Pancreas (tissue), 10 donors: ENCODE data around the gene RND1. TPM values are rescaled to one million over a fixed set of nuclear protein-coding genes. Genes with fewer than 3 reads are reported as not detected.

Experiments
- ATAC-seq, 4 donors: fragments of 200-7000 bp; cut with Tn5 transposase; one replicate each; pipeline versions ENCODE4 v1.8.0 to v1.9.1; 2020; ENCODE audit warnings: mild to moderate bottlenecking in 4 of 4, moderate library complexity in 4 of 4
- DNase-seq, 6 donors: peaks; one replicate each; pipeline ENCODE4 v3.0.0-alpha.2; 2020
- FAIRE-seq: peaks from 2 replicates; lab custom pipeline; 2012; peaks lifted over from hg19 to GRCh38; lab: Jason Lieb, UNC
- H3K27ac ChIP-seq, 4 donors: fragments of 200-600 bp; sonication (generic); 1 replicate in 3 of 4; 2 replicates in 1 of 4; pipeline versions ENCODE4 v1.5.0 to v1.8.0; 2020
- H3K27me3 ChIP-seq, 4 donors: fragments of 200-600 bp; one replicate each; pipeline ENCODE4 v1.8.0; 2021
- H3K36me3 ChIP-seq, 3 donors: fragments of 200-600 bp; sonication (generic) in 1 of 3; one replicate each; pipeline versions ENCODE4 v1.5.0 to v1.8.0; 2020 to 2021
- H3K4me1 ChIP-seq, 3 donors: fragments of 200-600 bp; one replicate each; pipeline ENCODE4 v1.8.0; 2021
- H3K4me3 ChIP-seq, 4 donors: fragments of 200-600 bp; sonication (generic) in 2 of 4; one replicate each; pipeline versions ENCODE4 v1.5.0 to v1.8.0; 2020 to 2021
- H3K9me3 ChIP-seq, 4 donors: fragments of 200-600 bp; one replicate each; pipeline ENCODE4 v1.8.0; 2021
- WGBS, 2 donors: extraction: QIAGEN DNeasy Blood & Tissue Kit; methylation state at CpG; one replicate each; pipeline ENCODE4 v1.1.7; 2013; 5-methylcytosine and 5-hydroxymethylcytosine counted together
- intact Hi-C, 3 donors: fragments of 100-400 bp; cut with DNase I; formaldehyde crosslinking; loops; one replicate each; pipeline versions ENCODE4 v1.11.1 to v1.14.2; 2022
- polyA plus RNA-seq, 2 donors: library from polyadenylated mRNA; stranded (reverse); fragments of 200-250 nt; gene quantifications; one replicate each; pipeline ENCODE4 v1.2.3, GENCODE V29; 2013
- total RNA-seq, 6 donors: library from RNA; stranded (reverse); fragmentation: NEBNext Ultra II Directional in 4 of 6; extraction: Animal tissue kit (Norgen Biotek cat#: 25700) in 4 of 6; gene quantifications; one replicate each; pipeline versions ENCODE4 v1.2.1 to v1.2.4, GENCODE V29; 2021 to 2023
- TF ChIP-seq, protein P1 (sequence below), 4 donors: fragments of 200-600 bp; sonication (generic) in 3 of 4; IDR thresholded peaks; one replicate each; pipeline versions ENCODE4 v1.5.0 to v1.8.0; 2021; ENCODE audit warnings: antibody characterized with exemption in 4 of 4
- donor health status: healthy with polysubstance abuse.
- donor health status: DM: no; HTN: no; CAD: no; lungs with moderate emphysema.
- donor health status: DM: no; HTN: no; CAD: no.
- donor health status: control.
- donor health status: control.
- donor health status: Bipolar disorder and iron deficiency.
- donor health status: DM: yes; HTN: yes; CAD: no.
- donor health status: DM: no; HTN: no; CAD: no.
- donor health status: DM: no; HTN: no; CAD: no.
- donor health status: DM: yes; HTN: yes; CAD: no.

Gene RND1
- total and polyA plus RNA-seq, 8 donors: 0.74 to 6.3 (median 2.1) TPM

DNA sequence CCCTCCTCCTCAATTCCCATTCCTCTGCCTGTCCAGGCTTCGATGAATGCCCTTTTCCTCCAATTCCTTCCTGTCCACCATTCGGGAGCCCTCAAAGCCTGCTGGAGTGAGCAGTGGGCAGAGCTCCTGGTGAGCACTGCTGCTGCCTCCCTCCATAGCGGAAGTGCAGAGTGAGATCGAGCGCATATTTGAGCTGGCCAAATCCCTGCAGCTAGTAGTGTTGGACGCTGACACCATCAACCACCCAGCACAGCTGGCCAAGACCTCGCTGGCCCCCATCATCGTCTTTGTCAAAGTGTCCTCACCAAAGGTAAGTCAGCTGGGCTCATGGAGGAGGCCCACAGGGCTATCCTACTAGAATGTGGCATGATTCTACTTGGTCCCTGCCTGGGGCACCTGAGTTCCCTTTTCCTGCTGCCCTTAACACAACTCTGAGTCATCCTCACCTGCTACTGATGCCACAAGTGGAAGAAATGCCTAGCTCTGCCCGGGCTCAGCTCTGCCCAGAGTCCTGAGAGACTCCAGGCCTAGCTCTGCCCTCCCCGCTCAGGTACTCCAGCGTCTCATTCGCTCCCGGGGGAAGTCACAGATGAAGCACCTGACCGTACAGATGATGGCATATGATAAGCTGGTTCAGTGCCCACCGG is 39.3 kb downstream of the RND1 start:
- no peak overlapping the region for H3K4me3 ChIP-seq
- peaks cover 0 to 20% (median 15%) of the 10 kb centered on the region in 3 donors for H3K36me3 ChIP-seq
- H3K27me3 ChIP-seq: no peaks in the 10 kb centered on the region
- WGBS, 2 donors: 79 to 85% methylated on average over 15 of the region's 15 CpGs
- DNase-seq: no peak
- no peaks in the 10 kb centered on the region for H3K4me1 ChIP-seq
- intact Hi-C loops: no loop called here
- ATAC-seq: no peak
- TF ChIP-seq, protein P1, sequence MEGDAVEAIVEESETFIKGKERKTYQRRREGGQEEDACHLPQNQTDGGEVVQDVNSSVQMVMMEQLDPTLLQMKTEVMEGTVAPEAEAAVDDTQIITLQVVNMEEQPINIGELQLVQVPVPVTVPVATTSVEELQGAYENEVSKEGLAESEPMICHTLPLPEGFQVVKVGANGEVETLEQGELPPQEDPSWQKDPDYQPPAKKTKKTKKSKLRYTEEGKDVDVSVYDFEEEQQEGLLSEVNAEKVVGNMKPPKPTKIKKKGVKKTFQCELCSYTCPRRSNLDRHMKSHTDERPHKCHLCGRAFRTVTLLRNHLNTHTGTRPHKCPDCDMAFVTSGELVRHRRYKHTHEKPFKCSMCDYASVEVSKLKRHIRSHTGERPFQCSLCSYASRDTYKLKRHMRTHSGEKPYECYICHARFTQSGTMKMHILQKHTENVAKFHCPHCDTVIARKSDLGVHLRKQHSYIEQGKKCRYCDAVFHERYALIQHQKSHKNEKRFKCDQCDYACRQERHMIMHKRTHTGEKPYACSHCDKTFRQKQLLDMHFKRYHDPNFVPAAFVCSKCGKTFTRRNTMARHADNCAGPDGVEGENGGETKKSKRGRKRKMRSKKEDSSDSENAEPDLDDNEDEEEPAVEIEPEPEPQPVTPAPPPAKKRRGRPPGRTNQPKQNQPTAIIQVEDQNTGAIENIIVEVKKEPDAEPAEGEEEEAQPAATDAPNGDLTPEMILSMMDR (IDR thresholded peaks at IDR 0.05): no peak
- H3K9me3 ChIP-seq: no peaks in the 10 kb centered on the region
- H3K27ac ChIP-seq: no peak overlapping the region
- no peak for FAIRE-seq

DNA sequence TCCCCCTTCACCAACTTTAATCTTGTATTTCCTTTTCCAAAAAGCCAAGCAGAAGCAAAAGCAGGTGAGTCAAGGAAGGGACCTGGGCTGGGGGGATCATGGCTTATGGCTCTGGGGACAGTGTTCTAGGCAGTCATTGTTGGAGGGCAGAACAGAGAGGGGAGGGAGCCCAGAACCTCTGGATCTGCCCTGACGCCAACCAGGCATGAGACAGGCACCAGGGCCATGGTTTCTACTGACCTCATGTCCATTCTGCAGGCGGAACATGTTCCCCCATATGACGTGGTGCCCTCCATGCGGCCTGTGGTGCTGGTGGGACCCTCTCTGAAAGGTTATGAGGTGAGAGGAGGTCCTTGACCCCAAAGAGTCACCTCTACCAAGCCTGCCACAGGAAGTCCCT is 40.8 kb downstream of the RND1 start:
- WGBS, 2 donors: 80 to 89% methylated on average over 4 of the region's 4 CpGs
- H3K27me3 ChIP-seq: no peaks in the 10 kb centered on the region
- intact Hi-C loops: no loop called here
- peaks cover 0 to 6% (median 3%) of the 10 kb centered on the region in 3 donors for H3K36me3 ChIP-seq
- DNase-seq (no peak), ATAC-seq (no peak), FAIRE-seq (no peak)
- TF ChIP-seq, protein P1 (IDR thresholded peaks at IDR 0.05): no peak
- no peaks in the 10 kb centered on the region for H3K9me3 ChIP-seq
- H3K27ac ChIP-seq: no peak overlapping the region
- no peak overlapping the region for H3K4me3 ChIP-seq
- no peaks in the 10 kb centered on the region for H3K4me1 ChIP-seq

DNA sequence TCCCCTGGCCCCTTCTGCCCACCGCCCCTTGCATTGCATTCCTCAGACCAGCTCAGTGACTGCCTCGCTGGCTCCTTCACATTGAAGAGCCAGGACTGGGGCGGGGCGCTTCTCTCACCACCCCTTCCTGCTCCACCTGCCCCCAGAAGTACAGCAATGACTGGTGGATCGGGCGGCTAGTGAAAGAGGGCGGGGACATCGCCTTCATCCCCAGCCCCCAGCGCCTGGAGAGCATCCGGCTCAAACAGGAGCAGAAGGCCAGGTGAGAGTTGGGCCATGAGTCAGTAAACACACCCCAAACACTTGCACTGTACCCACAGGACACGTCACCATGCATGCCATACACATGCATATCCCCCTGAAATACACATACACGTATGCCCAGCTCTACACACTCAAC is 41.6 kb downstream of the RND1 start:
- no peaks in the 10 kb centered on the region for H3K9me3 ChIP-seq
- FAIRE-seq: no peak
- no peak overlapping the region for H3K27ac ChIP-seq
- H3K27me3 ChIP-seq: no peaks in the 10 kb centered on the region
- no peaks in the 10 kb centered on the region for H3K36me3 ChIP-seq
- H3K4me3 ChIP-seq: no peak overlapping the region
- intact Hi-C loops: no loop called here
- WGBS, 2 donors: 79 to 84% methylated on average over 12 of the region's 12 CpGs
- TF ChIP-seq, protein P1 (IDR thresholded peaks at IDR 0.05): no peak
- no peak for ATAC-seq
- no peaks in the 10 kb centered on the region for H3K4me1 ChIP-seq
- no peak for DNase-seq

DNA sequence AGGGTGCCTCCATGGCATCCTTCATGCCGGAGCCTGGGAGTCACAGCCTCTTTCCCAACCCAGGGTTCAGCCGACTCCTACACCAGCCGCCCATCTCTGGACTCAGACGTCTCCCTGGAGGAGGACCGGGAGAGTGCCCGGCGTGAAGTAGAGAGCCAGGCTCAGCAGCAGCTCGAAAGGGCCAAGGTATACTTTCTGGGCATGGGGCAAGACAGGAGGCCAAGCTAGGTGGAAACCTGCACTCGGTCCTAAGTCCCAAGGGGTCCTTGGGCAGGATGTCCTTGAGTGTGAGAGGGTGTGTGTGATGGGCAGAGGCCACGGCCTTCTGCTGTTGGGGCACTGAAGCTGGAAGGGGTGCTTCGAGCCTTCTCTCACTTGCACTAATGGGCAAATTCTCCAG is 42.4 kb downstream of the RND1 start:
- H3K4me1 ChIP-seq: no peaks in the 10 kb centered on the region
- no peak for FAIRE-seq
- TF ChIP-seq, protein P1 (IDR thresholded peaks at IDR 0.05): no peak
- H3K9me3 ChIP-seq: no peaks in the 10 kb centered on the region
- ATAC-seq: no peak
- WGBS, 2 donors: 75 to 85% methylated on average over 11 of the region's 11 CpGs
- H3K27ac ChIP-seq: no peak overlapping the region
- H3K36me3 ChIP-seq: no peaks in the 10 kb centered on the region
- no peak for DNase-seq
- H3K4me3 ChIP-seq: no peak overlapping the region
- no peaks in the 10 kb centered on the region for H3K27me3 ChIP-seq
- intact Hi-C loops: no loop called here

DNA sequence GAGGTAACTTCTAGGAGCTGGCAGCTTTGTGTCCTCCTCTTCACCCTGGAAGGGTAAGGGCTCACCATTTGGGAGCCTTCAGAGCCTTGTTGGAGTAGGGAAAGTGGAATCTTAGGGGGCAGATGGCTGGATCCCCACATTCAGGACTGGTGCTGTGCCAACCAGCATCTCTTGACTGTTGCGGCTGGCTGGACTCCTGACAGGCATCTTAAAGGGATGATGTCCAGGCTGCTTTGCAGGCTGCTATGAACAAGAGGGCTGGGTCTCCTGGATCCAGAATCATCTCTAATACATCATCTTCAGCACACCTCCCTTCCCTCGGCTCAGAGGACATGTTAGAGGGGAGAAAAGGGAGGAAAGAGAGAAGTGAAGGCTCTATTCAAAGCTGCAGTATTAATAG is 43.0 kb downstream of the RND1 start:
- intact Hi-C loops: no loop called here
- no peak for ATAC-seq
- Histone ChIP-seq H3K36me3 (no peaks in the 10 kb centered on the region), H3K27ac (no peak overlapping the region), H3K4me3 (no peak overlapping the region), H3K4me1 (peaks cover 0 to 2% (median 0%) of the 10 kb centered on the region in 3 donors), H3K9me3 (no peaks in the 10 kb centered on the region), H3K27me3 (no peaks in the 10 kb centered on the region)
- DNase-seq: no peak
- WGBS, 2 donors: 44 to 48% methylated on average over 2 of the region's 2 CpGs
- FAIRE-seq: no peak
- TF ChIP-seq, protein P1 (IDR thresholded peaks at IDR 0.05): no peak
